Fibroblast of lung (primary cell): Measurements from ENCODE around the gene CCDC86. TPM values are rescaled to one million over a fixed set of nuclear protein-coding genes. Genes with fewer than 3 reads are reported as not detected.

ENCODE experiments used
- DNase-seq, 2 donors: peaks; one replicate each; pipeline versions ENCODE4 v3.0.0 to v3.0.0-alpha.2; 2010; ENCODE audit warnings: low read depth in 2 of 2
- H2AFZ ChIP-seq: 2 replicates; pipeline ENCODE4 v1.5.1; 2012; ENCODE audit warnings: low read length, control low read depth, inconsistent platforms
- H3K27ac ChIP-seq: 2 replicates; pipeline ENCODE4 v1.5.1; 2011; ENCODE audit warnings: low read length, control low read depth; ENCODE audit not compliant: insufficient read depth
- H3K27me3 ChIP-seq: 2 replicates; pipeline ENCODE4 v1.5.1; 2011; ENCODE audit warnings: mild to moderate bottlenecking, low read length; ENCODE audit not compliant: control insufficient read depth, insufficient read depth
- H3K36me3 ChIP-seq: 2 replicates; pipeline ENCODE4 v1.5.1; 2011; ENCODE audit warnings: low read length; ENCODE audit not compliant: control insufficient read depth, insufficient read depth
- H3K4me1 ChIP-seq: 2 replicates; pipeline ENCODE4 v1.5.1; 2011; ENCODE audit warnings: low read length; ENCODE audit not compliant: control insufficient read depth, insufficient read depth; ENCODE audit errors: extremely low read depth
- H3K4me2 ChIP-seq: 2 replicates; pipeline ENCODE4 v1.5.1; 2011; ENCODE audit warnings: low read length, control low read depth; ENCODE audit not compliant: insufficient read depth; ENCODE audit errors: extremely low read depth
- H3K4me3 ChIP-seq, 4 experiments: fragments of 200-600 bp in 1 of 4; sonication (generic) in 1 of 4; replicated peaks in 1 of 4; 2 replicates each; pipeline ENCODE4 v1.5.1; 2011 to 2016; ENCODE audit warnings: low read length in 4 of 4, low read depth in 3 of 4, mild to moderate bottlenecking in 3 of 4, control low read depth in 2 of 4, inconsistent platforms in 1 of 4, mixed read lengths in 1 of 4; ENCODE audit not compliant: insufficient read depth in 1 of 4; ENCODE audit errors: control extremely low read depth in 1 of 4
- H3K79me2 ChIP-seq: 2 replicates; pipeline ENCODE4 v1.5.1; 2012; ENCODE audit warnings: mild to moderate bottlenecking, low read length, inconsistent platforms; ENCODE audit not compliant: control insufficient read depth, insufficient read depth
- H3K9ac ChIP-seq: 2 replicates; pipeline ENCODE4 v1.5.1; 2011; ENCODE audit warnings: mild to moderate bottlenecking, low read length, control low read depth; ENCODE audit not compliant: insufficient read depth
- H3K9me3 ChIP-seq: 2 replicates; pipeline ENCODE4 v1.5.1; 2012; ENCODE audit warnings: low read depth, low read length; ENCODE audit not compliant: control insufficient read depth, insufficient read depth
- H4K20me1 ChIP-seq: 2 replicates; pipeline ENCODE4 v1.5.1; 2011; ENCODE audit warnings: low read length; ENCODE audit not compliant: control insufficient read depth, insufficient read depth; ENCODE audit errors: extremely low read depth
- CTCF ChIP-seq, 2 donors: IDR thresholded peaks in 1 of 2; conservative IDR thresholded peaks in 1 of 2; 1 replicate in 1 of 2; 2 replicates in 1 of 2; pipeline ENCODE4 v1.5.1; 2011 to 2012; ENCODE audit warnings: low read length in 2 of 2, control low read depth in 1 of 2, inconsistent platforms in 1 of 2, low read depth in 1 of 2, mild to moderate bottlenecking in 1 of 2
- EZH2 ChIP-seq: IDR thresholded peaks from 2 replicates; pipeline ENCODE4 v1.5.1; 2012; ENCODE audit warnings: low read length, control low read depth, mild to moderate bottlenecking; ENCODE audit errors: missing control alignments
- polyA plus RNA-seq, 2 donors: library from polyadenylated mRNA; depleted of rRNA in 1 of 2; stranded (reverse) in 1 of 2; unstranded in 1 of 2; fragments of >200 nt; gene quantifications; 2 replicates each; pipeline ENCODE4 v1.2.1, GENCODE V29; 2011 to 2012; ENCODE audit warnings: missing spikeins in 1 of 2
- total RNA-seq: library from RNA; depleted of rRNA; stranded (reverse); fragments of >200 nt; gene quantifications from 2 replicates; pipeline ENCODE4 v1.2.1, GENCODE V29; 2014

CCDC86 gene
- total and polyA plus RNA-seq, 2 donors (not counting 1 experiment from before 2014, with no cell fraction given): 7.4 to 14.9 TPM

GRCh38 chr11:60876168-60876485 lies 34.2 kb downstream of the CCDC86 start:
- H3K9me3 ChIP-seq: no peaks in the 10 kb centered on the region
- no peaks in the 10 kb centered on the region for H4K20me1 ChIP-seq
- no peak overlapping the region for H3K4me3 ChIP-seq
- H3K36me3 ChIP-seq: no peaks in the 10 kb centered on the region
- no peak overlapping the region for H2AFZ ChIP-seq
- H3K27me3 ChIP-seq: no peaks in the 10 kb centered on the region
- no peak for DNase-seq
- no peak overlapping the region for H3K4me2 ChIP-seq
- no peak overlapping the region for H3K9ac ChIP-seq
- H3K4me1 ChIP-seq: peaks cover 22% of the 10 kb centered on the region
- no peak overlapping the region for H3K27ac ChIP-seq
- H3K79me2 ChIP-seq: no peaks in the 10 kb centered on the region
- TF ChIP-seq CTCF (conservative IDR thresholded peaks at IDR 0.05 in 1 of 2, IDR thresholded peaks at IDR 0.05 in 1 of 2; ENCODE audit: low read depth in 1 of 2, low read length in 2 of 2) (no peak), EZH2 (no peak)

DNA sequence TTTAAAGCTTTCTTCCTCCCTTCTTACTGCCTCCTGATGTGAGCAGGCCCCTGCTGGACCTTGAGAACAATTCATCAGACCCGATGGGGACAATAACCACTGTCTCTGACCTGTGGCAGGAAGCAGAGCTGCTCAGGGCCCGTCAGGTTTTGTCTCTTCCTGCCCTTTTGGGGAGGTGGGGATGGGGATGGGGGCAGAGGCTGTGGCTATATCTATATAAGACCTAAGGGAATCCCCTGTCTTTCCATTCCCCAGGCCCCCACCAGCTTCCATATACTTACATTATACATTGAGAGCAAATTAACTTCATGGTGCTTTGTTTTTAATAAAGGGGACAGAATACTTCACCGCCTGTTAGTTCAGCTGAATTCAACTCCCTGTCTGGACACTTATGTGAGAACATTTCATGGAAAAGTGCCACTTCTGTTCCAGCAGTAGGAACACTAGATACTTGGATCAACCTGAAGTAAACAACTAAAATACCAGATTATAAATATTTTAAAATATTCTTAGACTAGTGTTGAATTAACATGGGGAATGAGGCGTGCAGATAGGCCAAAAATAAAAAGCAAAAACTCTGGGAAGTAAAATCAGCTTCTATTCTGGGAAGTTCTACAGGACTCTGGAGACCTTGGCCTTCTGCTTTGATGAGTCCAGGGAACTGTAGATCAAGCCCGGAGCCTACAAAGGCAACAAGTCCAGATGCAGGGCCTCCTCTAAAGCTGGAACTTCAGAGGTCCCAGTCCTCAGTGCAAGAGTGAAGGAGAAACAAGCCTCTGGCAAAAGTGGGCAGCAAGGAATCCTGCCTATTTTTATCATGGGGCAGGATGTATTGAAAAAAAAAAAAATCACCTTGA lies 36.6 kb downstream of the CCDC86 start:
- H3K36me3 ChIP-seq: no peaks in the 10 kb centered on the region
- TF ChIP-seq EZH2 (no peak), CTCF (conservative IDR thresholded peaks at IDR 0.05 in 1 of 2, IDR thresholded peaks at IDR 0.05 in 1 of 2; ENCODE audit: low read depth in 1 of 2, low read length in 2 of 2) (no peak)
- H3K27ac ChIP-seq: no peak overlapping the region
- no peaks in the 10 kb centered on the region for H3K27me3 ChIP-seq
- no peak for DNase-seq
- no peak overlapping the region for H3K4me2 ChIP-seq
- no peaks in the 10 kb centered on the region for H3K79me2 ChIP-seq
- H2AFZ ChIP-seq: no peak overlapping the region
- H4K20me1 ChIP-seq: no peaks in the 10 kb centered on the region
- H3K9ac ChIP-seq: no peak overlapping the region
- H3K9me3 ChIP-seq: no peaks in the 10 kb centered on the region
- no peak overlapping the region for H3K4me3 ChIP-seq
- peaks cover under 1% of the 10 kb centered on the region for H3K4me1 ChIP-seq

GRCh38 chr11:60879104-60879503 lies 37.2 kb downstream of the CCDC86 start:
- H3K9me3 ChIP-seq: no peaks in the 10 kb centered on the region
- no peaks in the 10 kb centered on the region for H3K36me3 ChIP-seq
- H3K4me2 ChIP-seq: no peak overlapping the region
- H3K79me2 ChIP-seq: no peaks in the 10 kb centered on the region
- no peak for DNase-seq
- H4K20me1 ChIP-seq: no peaks in the 10 kb centered on the region
- no peak overlapping the region for H3K4me3 ChIP-seq
- no peak overlapping the region for H3K27ac ChIP-seq
- no peak overlapping the region for H3K9ac ChIP-seq
- H3K4me1 ChIP-seq: no peaks in the 10 kb centered on the region
- no peaks in the 10 kb centered on the region for H3K27me3 ChIP-seq
- H2AFZ ChIP-seq: no peak overlapping the region
- TF ChIP-seq CTCF (conservative IDR thresholded peaks at IDR 0.05 in 1 of 2, IDR thresholded peaks at IDR 0.05 in 1 of 2; ENCODE audit: low read depth in 1 of 2, low read length in 2 of 2): no peak
- no peak for TF ChIP-seq EZH2
